ENCODE measurements around the gene MAPK10.
"Not testable (repeated sequence)": the region's sequence is repeated elsewhere in the genome, so short reads cannot be mapped to it uniquely, and the experiment has no call there.

MAPK10 gene

GRCh38 chr4:86184216-86184900 is 175.5 kb downstream of the MAPK10 start:
- no peak for DNase-seq (ENCODE audit: low read depth)

- DNase-seq (ENCODE audit: low read depth), result no peak
These were observed 178.3 kb downstream of the MAPK10 start for GRCh38 chr4:86181585-86181984.

GRCh38 chr4:86178211-86178610 is 181.6 kb downstream of the MAPK10 start:
- no peak for DNase-seq (ENCODE audit: low read depth)

- no peak for DNase-seq (ENCODE audit: low read depth)
These were observed 185.3 kb downstream of the MAPK10 start for GRCh38 chr4:86174506-86174905.

GRCh38 chr4:86168335-86168734 is 191.5 kb downstream of the MAPK10 start:
- not testable (repeated sequence) for DNase-seq (ENCODE audit: low read depth)

- DNase-seq (ENCODE audit: low read depth), result no peak
These were observed 199.4 kb downstream of the MAPK10 start for GRCh38 chr4:86160426-86160825.

- DNase-seq (ENCODE audit: low read depth), result no peak
These were observed 200.6 kb downstream of the MAPK10 start for GRCh38 chr4:86159216-86159615.

- no peak for DNase-seq (ENCODE audit: low read depth)
These were observed 203.3 kb downstream of the MAPK10 start for GRCh38 chr4:86156531-86156930.

GRCh38 chr4:86155766-86156165 is 204.1 kb downstream of the MAPK10 start:
- DNase-seq (ENCODE audit: low read depth), result no peak

- DNase-seq (ENCODE audit: low read depth), result no peak
These were observed 207.4 kb downstream of the MAPK10 start for GRCh38 chr4:86152454-86152853.

- DNase-seq (ENCODE audit: low read depth), result no peak
These were observed 208.7 kb downstream of the MAPK10 start for GRCh38 chr4:86151196-86151595.

- DNase-seq (ENCODE audit: low read depth), result no peak
These were observed 218.7 kb downstream of the MAPK10 start for GRCh38 chr4:86141161-86141560.

GRCh38 chr4:86132468-86132867 is 227.4 kb downstream of the MAPK10 start:
- DNase-seq (ENCODE audit: low read depth), result no peak

- no peak for DNase-seq (ENCODE audit: low read depth)
These were observed 228.4 kb downstream of the MAPK10 start for GRCh38 chr4:86131456-86131855.

- DNase-seq (ENCODE audit: low read depth), result no peak
These were observed 229.5 kb downstream of the MAPK10 start for GRCh38 chr4:86130160-86130933.

GRCh38 chr4:86129546-86129945 is 230.3 kb downstream of the MAPK10 start:
- DNase-seq (ENCODE audit: low read depth), result no peak

- no peak for DNase-seq (ENCODE audit: low read depth)
These were observed 237.4 kb downstream of the MAPK10 start for GRCh38 chr4:86122404-86122803.

GRCh38 chr4:86118711-86119110 is 241.1 kb downstream of the MAPK10 start:
- no peak for DNase-seq (ENCODE audit: low read depth)

- DNase-seq (ENCODE audit: low read depth), result no peak
These were observed 242.0 kb downstream of the MAPK10 start for GRCh38 chr4:86117705-86118302.

GRCh38 chr4:86114563-86114962 is 245.3 kb downstream of the MAPK10 start:
- DNase-seq (ENCODE audit: low read depth), result no peak

- DNase-seq (ENCODE audit: low read depth), result no peak
These were observed 251.0 kb downstream of the MAPK10 start for GRCh38 chr4:86108834-86109233.

GRCh38 chr4:86108137-86108536 is 251.7 kb downstream of the MAPK10 start:
- no peak for DNase-seq (ENCODE audit: low read depth)

GRCh38 chr4:86107112-86107511 is 252.7 kb downstream of the MAPK10 start:
- no peak for DNase-seq (ENCODE audit: low read depth)

All from activated T-cell treated with anti-CD3 and anti-CD28 coated beads for 1 hour (primary cell).